ENCODE results near the gene PPBP.

DNA sequence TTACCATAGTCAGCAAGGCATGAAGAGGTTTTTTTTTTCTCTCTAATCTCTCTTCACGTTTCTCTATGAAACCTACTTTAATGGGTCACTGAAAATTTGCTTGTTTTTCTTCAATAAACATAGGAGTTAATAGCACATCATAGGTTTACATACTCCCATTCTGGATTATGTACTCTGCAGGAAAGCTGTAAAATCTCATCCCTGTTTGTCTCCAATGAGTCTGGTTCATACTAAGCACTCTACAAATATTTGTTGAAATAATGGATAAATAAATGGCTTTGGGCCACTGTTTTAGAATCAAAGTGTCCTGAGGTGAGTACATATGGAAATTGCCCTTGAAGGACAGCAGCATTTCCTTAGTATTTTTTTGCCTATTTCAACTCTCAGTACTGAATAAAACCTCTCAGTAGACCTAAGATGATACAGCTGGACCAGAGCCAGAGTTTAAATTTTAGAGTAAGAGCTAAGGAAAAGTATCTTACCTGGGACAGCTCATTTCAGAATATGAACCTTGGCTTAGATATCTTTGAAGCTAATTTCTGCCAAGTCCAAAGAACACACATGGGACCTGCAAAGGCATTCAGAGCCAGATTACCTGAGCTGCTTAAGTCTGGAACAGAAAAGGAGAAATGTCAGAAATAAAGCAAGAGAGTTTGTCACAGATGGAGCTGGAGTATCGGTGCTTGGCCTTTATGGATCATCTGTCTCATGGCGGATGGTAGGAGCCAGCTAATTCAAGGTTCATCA lies 40.6 kb downstream of the PPBP start:
- TF ChIP-seq, protein P1, sequence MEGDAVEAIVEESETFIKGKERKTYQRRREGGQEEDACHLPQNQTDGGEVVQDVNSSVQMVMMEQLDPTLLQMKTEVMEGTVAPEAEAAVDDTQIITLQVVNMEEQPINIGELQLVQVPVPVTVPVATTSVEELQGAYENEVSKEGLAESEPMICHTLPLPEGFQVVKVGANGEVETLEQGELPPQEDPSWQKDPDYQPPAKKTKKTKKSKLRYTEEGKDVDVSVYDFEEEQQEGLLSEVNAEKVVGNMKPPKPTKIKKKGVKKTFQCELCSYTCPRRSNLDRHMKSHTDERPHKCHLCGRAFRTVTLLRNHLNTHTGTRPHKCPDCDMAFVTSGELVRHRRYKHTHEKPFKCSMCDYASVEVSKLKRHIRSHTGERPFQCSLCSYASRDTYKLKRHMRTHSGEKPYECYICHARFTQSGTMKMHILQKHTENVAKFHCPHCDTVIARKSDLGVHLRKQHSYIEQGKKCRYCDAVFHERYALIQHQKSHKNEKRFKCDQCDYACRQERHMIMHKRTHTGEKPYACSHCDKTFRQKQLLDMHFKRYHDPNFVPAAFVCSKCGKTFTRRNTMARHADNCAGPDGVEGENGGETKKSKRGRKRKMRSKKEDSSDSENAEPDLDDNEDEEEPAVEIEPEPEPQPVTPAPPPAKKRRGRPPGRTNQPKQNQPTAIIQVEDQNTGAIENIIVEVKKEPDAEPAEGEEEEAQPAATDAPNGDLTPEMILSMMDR (IDR thresholded peaks at IDR 0.05; ENCODE audit: borderline replicate concordance, extremely low read depth, low read length, poor library complexity, severe bottlenecking) = no peak
- TF ChIP-seq EZH2 (IDR thresholded peaks at IDR 0.05; ENCODE audit: borderline replicate concordance, low read depth, low read length, severe bottlenecking) = no peak

Data from DND-41 (cell line).